Measurements from ENCODE around the gene SLC8A1.
"Not testable (repeated sequence)": the region's sequence is repeated elsewhere in the genome, so short reads cannot be mapped to it uniquely, and the experiment has no call there.

Gene SLC8A1

DNA sequence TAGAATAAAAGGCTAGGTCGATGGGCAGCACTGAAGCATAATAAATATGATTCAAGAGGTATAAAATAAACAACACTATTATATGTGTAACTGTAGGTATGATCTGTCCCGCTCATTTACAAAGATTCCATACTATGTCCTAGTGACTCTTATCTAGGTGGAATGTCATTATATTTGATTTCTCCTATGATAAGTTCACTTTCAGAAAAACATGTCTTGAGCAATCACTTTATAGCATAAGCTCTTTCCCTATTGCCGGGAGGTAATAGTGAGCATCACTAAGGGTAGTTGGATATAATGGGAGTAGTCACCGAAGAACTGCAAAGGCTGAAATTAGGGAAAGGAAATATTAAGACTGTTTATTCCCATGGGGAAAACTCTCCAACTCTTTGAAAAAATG lies 342.5 kb downstream of the SLC8A1 start:
- DNase-seq (ENCODE audit: low read depth, low spot score) = no peak

DNA sequence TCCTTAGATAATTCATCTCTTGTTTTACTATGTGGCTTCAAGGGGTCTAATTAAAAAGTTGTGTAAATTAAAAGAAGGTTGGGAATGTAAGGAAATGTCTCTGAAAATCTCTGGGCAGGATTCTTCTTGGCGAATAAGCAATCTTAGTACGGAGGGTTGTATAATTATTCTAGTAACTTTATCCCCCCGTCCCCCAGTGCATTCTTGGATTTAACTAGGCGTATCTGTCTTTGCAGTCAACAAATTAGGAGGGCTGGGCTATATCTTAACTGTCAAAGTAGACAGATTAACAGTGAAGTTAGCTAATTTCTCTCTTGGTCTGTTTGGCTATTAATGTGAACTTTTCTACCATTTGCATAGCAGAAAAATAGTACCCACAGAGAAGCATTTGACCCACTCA lies 343.0 kb downstream of the SLC8A1 start:
- no peak for DNase-seq (ENCODE audit: low read depth, low spot score)

DNA sequence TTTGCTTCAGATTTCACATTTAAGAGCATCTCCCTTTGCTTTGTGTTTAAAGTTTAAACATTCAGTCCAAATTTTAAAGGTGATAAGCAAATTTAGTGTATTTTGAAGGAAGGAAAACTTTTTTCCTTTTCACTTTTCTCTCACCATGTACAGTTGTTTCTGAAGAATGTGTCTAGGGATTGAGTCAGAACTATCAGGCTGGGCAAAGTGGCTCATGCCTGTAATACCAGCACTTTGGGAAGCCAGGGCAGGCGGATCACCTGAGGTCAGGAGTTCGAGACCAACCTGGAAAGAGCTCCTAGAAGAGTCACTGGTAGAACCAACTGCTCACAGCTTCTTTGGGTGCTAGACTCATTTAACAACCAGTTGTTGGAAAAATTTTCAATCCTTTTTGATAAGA lies 345.8 kb downstream of the SLC8A1 start:
- no peak for DNase-seq (ENCODE audit: low read depth, low spot score)

DNA sequence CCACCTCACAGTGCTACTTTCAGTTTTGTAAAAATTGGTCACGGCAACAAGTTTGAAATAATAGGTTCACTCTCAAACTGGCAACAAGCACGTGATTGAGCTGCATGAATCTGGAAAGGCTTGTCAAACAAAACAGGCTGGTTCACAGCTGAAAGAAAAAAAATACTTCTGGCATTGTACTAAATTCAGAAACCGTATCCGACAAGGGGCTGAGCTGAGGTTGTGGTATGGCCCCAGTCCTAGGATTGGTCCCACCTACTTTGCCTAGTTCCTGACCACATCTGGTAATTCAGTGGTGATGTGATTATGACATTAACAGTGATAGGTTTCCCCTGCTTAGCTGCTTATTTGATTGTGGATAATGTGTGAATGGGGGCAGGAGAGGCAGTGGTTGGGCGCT lies 346.3 kb downstream of the SLC8A1 start:
- DNase-seq (ENCODE audit: low read depth, low spot score) = no peak

DNA sequence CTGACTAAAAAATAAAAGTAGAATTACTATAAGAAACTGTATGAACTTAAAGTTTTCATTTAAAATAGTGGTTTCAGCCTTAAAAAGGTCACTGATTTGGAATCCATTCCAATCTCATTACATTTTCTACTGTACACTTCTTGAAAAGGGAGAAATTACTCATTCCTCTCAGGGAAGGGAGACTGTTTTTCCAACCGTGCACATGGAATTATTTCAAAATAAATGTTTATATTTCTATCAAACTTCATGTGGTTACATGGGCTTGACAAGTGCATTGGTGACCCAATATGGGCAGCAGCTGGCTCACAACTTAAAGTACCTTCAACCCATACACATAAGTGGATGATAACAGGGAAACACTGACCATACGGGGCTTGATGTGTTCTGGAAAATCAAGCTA lies 348.3 kb downstream of the SLC8A1 start:
- no peak for DNase-seq (ENCODE audit: low read depth, low spot score)

DNA sequence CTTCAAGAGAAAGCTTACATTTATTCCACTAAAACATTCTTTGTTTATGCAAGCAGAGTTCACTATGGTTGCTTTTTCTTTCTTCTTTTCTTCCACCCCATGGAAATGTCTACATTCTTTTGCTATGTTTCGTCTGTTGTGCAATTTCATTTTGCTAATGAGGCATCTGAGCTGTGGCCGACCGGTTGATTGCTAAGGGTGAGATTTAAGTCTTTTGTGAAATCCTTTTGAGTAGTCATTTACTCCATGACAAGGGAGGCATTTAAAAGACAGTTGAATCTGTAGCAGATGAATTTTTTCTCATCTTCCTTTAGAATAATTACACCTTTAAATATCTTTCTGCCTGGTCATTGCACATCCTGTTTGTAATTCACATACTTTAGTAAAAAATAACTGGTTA lies 348.7 kb downstream of the SLC8A1 start:
- no peak for DNase-seq (ENCODE audit: low read depth, low spot score)

DNA sequence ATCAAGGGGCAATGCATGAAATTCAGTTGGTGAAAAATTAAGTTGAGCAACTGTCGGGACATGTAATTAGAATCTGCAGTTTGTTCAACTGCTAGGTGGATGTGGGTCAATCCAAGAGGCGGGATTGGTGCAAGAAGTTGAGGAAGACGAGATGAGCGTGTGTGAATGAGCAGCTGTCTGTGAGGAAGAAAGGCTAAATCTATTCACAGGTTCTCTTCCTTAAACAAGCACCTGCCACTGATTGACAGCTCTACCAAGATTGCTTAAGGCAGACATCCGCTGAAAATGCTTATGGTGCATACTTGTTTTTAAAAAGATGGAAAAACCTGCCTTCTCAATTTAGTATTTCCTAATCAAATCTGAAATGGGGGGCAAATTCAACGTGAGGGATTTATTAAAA lies 349.4 kb downstream of the SLC8A1 start:
- no peak for DNase-seq (ENCODE audit: low read depth, low spot score)

DNA sequence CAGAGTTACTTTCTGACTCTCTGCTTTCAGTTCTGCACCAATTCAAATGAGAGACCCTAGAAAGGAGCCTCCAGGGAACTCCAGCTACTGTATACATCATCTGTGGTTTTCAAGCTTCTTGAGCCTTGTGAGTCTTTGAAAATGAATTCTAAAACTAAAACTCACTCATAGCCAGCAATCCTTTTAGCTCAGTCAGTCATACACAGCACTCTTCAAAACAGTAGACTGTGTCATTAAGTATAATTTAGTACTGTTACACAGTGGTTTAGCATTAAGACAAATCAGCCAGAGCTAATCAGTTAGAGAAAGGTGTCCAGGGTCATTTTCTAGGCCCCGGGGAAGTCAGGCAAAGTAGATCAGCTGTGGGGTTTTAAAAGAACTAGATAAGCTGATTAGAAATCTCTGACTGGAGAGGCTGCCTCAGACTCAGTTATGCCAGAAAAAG lies 350.7 kb downstream of the SLC8A1 start:
- no peak for DNase-seq (ENCODE audit: low read depth, low spot score)

DNA sequence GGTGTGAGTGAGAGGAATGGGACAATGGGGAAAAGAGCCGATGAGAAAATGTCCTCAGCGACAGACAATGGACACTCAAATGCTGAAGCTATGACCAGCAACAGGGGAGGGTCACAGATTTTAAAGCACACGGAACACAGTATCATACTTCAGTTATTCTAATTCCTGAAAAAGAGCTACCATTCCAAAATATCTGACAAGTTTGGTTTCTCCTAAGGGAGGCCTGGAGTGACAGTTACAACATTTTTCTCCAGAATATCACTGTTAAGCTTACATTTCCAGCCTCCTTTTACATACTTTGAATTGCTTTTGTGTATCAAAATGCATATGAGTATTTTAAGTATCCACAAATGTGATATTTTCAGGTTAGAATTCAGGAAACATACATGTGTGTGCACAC lies 351.2 kb downstream of the SLC8A1 start:
- DNase-seq (ENCODE audit: low read depth, low spot score) = no peak

DNA sequence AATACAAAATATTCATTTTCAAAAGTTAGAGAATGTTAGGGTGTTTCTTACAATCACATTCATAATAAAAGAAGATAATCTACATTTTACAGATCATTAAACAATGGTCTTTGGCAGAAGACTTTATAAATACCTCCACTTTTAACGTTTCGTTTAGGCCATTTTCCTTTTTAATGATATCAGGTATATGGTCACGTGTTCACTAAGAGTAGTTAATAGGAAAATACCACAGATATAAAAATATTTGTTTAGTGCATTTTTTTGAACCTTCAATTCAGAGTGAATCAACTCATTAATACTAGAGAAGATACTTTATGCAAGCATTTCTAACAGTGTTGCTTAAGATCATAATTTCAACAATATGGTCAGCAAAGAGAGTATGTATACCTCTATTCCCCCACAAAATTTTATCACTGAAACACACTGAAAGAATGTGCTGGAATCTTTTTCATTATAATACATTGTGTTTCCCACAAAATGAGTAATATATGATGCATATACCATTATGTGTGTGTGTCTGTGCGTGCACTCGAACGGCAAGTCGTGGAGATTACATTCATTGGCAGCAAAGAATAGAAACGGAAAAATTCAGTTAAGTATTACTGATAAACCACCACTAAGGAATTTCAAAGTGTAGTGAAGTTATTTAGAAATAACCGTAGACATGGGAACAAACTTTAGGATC lies 353.0 kb downstream of the SLC8A1 start:
- no peak for DNase-seq (ENCODE audit: low read depth, low spot score)

DNA sequence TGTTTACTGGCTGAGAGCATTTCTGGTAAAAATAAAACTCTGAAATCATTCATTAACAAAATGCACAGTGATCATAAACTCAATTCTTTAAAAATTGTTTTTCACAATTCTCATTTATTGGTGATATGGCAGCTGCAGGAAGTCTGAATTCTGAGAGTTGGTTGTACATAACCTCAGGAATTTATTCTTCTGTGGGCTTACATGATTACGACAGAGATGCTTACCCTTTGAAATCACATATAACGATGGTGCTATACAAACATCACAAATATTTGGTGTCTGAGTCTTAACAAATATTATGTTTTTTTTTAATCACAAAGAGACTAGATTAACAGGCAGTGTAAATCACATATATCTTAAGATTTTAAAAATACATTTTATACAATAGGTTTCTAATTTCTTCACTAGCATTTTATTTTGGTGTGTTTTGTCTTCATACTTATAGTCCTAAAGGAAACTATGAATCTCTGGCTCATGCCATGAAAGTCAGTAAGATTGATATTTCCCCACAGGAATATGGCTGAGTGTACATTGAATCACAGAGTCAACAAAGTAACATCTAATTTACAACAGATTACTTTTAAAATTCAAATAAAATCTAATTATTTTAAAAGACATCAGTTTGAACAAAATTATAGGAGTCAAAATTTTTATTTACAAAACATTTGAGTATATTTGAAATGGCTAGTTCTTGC lies 354.1 kb downstream of the SLC8A1 start:
- DNase-seq (ENCODE audit: low read depth, low spot score) = no peak

DNA sequence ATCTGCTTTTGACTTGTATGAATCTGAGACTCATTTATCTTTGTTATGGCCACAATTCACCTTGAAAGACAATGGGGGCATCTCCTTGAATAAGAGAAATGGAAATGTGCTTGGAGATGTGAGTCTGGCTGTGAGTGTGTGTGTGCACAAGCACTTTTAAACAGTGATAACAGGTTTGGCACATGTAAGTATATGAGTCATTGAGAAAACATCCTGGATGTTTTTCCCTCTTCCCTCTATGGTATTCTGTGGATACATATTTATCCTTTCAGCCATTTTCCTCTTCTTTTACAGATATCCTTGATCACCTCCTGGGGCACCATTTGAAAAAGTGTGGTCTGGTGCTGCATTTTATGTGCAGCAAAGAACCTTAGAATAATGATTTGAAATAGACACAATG lies 355.5 kb downstream of the SLC8A1 start:
- no peak for DNase-seq (ENCODE audit: low read depth, low spot score)

DNA sequence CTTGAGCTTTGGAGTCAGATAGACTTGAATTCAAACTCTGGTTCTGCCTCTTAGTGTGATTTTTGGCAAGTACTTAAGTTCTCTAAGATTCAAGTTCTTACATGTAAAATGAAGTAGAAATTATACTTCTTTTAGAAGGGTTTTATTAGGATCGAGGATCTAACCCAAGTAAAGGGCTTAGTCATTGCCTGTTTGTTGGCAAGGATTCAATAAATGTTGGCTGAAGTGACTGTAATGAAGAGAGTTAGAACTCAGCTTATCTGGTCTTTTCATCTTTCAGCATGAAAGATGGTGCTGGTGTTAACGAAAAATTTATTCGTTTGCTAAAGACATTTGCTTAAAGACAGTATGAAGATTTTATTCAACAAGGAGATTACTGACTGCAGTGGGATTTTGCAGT lies 356.9 kb downstream of the SLC8A1 start:
- DNase-seq (ENCODE audit: low read depth, low spot score) = no peak

DNA sequence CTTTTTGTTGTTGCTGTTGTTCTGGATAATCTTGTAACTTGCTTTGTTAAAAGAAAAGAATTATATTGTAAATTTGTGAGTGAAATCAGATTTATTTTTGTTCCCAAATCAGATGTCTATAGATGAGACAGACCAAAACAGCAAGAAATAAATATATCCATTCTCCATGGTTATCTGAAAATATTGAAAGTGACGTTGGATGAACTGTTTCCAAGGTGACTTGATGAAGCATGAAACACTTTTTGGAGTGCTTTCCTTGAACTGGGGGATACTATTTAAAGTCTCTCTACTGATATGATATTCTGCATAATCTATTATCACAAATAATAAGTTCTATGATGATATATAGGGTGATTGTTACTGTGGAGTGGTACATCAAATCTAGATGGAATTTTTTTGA lies 357.4 kb downstream of the SLC8A1 start:
- DNase-seq (ENCODE audit: low read depth, low spot score) = no peak

DNA sequence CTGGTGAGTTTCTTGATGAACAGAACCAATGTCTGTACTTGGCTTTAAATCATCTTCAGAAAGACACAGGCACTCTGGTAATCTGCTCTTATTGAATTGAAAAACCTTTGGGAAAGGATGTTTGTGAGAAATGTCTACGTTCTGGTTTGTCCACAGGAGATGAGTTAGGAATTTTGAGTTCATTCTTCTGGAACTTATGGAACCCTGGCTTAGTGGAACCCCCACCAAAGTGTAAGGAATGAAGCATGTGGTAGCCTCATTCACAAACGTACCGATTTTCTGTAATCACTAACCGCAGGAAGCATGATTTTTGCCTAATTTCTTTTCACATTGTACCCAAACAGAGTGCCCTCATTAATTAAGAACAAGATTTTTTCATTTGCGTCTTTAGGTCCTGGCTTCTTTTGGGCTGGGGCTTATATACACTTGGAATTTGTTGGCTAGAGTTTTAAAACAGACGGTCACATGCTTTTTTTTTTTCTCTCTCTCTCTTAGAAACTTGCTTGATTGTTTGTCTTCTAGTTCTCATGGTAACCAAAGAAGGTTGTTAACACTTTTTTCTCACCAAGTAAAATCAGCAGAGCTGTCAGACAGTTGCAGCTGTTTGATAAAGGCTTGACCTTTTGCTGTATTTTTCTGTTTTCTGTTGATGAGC lies 358.7 kb downstream of the SLC8A1 start:
- no peak for DNase-seq (ENCODE audit: low read depth, low spot score)

DNA sequence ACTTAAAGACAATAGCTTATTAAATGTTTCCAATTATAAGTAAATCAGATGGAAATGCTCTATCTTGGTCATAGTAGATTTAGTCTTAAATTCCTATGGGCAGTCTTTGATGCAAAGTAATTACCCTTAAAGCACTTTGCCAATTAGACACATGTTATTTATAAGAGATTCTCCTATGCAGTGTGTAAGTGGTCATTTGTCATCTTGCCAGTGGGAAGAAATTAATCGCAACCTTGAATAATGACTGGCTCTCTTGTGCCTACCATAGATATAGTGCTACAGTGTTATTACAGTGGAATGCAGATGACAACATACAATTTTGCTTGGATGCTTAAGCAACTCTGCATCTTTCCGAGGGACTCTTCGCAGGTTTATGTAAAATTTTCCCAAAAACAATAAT lies 361.8 kb downstream of the SLC8A1 start:
- no peak for DNase-seq (ENCODE audit: low read depth, low spot score)

DNA sequence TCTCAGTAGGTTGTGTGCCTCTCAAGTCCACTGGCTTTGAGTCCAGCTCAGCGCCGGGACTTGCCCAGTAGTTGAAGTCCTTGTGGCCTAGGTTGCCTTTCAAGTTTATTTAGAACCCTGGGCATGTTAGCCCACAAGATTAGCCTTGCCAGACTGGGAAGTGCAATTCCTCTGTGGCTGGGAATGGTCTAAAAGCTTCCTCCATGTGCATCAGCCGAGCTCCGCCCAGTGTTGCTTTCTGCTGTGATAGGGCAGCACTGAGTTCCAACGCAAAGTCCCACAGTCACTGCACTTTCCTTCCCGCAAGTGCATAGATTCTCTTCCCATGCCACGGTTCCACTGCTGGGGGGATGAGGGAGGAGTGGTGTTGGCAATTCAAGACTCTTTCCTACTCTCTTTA lies 364.0 kb downstream of the SLC8A1 start:
- no peak for DNase-seq (ENCODE audit: low read depth, low spot score)

DNA sequence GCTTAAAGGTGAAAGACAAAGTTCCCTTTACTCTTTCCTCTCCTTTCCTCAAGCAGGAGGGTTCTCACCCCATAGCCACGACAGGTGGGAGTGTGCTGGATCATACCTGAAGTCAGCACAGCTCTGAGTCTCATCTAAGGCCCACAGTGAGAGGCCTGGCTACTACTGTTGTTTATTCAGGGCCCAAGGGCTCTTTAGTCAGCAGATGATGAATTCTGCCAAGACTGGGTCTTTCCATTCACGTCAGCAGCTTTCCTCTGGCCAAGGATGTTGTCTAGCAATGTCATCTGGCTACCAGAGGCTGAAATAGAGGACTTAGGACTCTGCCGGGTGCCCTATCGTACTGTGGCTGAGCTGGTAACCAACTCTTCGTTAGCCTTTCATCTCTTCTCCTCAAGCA lies 364.5 kb downstream of the SLC8A1 start:
- DNase-seq (ENCODE audit: low read depth, low spot score) = no peak

DNA sequence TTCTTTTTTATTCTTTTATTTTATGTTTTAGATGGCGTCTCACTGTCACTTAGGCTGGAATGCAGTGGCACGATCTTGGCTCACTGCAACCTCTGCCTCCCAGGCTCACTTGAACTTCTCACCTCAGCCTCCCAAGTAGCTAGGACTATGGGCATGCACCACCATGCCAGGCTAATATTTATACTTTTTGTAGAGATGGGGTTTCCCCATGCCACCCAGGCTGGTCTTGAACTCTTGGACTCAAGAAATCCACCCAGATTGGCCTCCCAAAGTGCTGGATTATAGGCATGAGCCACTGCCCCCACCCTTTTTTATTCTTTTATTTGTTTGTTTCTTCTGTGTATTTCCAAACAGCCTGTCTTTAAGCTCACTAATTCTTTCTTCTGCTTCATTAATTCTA lies 366.1 kb downstream of the SLC8A1 start:
- DNase-seq (ENCODE audit: low read depth, low spot score) = no peak

DNA sequence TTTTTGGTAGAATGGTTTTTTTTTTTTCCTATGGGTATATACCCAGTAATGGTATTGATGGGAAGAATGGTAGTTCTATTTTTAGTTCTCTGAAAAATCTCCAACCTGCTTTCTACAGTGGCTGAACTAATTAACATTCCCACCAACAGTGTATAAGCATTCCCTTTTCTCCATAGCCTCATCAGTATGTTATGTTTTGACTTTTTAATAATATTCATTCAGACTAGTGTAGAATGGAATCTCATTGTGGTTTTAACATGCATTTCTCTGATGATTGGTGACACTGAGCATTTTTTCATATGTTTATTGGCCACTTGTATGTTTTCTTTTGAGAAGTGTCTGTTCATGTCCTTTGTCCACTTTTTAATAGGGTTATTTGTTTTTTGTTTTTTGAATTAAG lies 378.6 kb downstream of the SLC8A1 start:
- DNase-seq (ENCODE audit: low read depth, low spot score) = not testable (repeated sequence)

DNA sequence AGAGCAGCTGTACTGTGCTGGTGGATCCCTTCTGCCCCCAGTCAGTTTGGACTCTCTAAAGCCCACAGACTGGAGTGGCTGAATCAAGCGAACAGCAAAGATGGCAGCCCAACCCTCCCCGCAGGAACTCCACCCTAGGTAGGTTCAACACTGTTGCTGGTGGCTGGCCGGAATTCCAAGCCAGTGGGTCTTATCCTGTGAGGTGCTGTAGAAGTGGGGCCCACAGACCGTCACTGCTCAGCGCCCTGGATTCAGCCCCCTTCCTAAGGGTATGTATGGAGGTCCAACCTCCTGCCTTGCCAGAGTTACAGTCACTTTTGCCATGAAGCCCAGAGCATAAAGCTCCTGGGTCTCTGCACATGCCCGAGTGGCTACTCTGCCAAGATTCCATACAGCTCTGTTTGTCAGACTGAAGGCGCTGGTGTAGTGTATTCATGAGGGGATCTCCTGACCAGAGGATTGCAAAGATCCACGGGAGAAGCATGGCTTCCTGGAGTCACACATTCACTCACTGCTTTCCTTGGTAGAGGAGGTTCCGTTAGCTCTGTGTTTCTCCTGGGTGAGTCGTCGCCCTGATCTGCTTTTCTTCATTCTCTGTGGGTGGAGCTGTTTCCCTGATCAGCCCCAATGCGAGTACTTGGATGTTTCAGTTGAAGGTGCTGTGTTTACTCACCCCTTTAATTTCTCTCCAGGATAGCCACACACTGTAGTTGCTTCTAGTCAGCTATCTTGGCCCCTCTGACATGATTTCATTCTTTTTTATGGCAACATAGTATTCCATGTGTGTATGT lies 379.3 kb downstream of the SLC8A1 start:
- DNase-seq (ENCODE audit: low read depth, low spot score) = no peak

DNA sequence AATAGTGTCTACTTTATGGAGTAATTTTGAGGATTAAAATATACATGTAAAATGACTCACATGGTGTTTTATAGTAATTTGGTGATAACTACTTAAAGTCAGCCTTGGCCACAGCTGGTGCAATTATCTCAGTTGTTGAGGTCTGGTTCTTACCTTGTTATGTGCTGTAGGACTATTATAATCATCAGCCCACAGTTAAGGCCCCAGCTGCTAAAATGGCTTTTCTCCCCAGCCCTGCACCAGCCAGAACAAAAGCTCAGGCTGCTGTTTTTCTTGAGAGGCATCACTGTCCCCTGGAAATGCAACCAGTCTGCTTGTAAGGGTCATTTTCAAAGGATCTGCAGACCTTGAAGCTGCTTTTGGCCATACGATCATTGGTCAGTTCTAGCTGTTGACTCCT lies 389.5 kb downstream of the SLC8A1 start:
- DNase-seq (ENCODE audit: low read depth, low spot score) = no peak
